WTC11 (cell line): ENCODE results near the gene CLIC5. TPM values are rescaled to one million over a fixed set of nuclear protein-coding genes. Genes with fewer than 3 reads are reported as not detected.

Experiments used
- ATAC-seq: fragments of 200-7000 bp; cut with Tn5 transposase; 2 replicates; pipeline ENCODE4 v1.10.0; 2021; ENCODE audit warnings: mild to moderate bottlenecking, moderate library complexity
- CTCF ChIA-PET: fragments of 300-600 bp; sonication (Branson Sonifier 250); formaldehyde crosslinking; loops from one replicate; lab custom pipeline; 2021; ENCODE audit warnings: antibody characterized with exemption; lab: Charles Lee
- POLR2A ChIA-PET: fragments of 350-600 bp; sonication (Branson Sonifier 250); formaldehyde crosslinking; loops from one replicate; lab custom pipeline; 2021; ENCODE audit warnings: antibody characterized with exemption; lab: Charles Lee
- DNase-seq: peaks from one replicate; pipeline ENCODE4 v3.0.0; 2021; ENCODE audit warnings: low spot score
- H3K27ac Mint-ChIP-seq: 2 replicates; pipeline ENCODE4 v1.8.0; 2021; ENCODE audit warnings: mixed read lengths
- H3K27me3 Mint-ChIP-seq: 2 replicates; pipeline ENCODE4 v1.8.0; 2021; ENCODE audit warnings: low read depth, mild to moderate bottlenecking, moderate library complexity, mixed read lengths
- H3K36me3 Mint-ChIP-seq: 2 replicates; pipeline ENCODE4 v1.8.0; 2021; ENCODE audit warnings: mixed read lengths
- H3K4me1 Mint-ChIP-seq: 2 replicates; pipeline ENCODE4 v1.8.0; 2022; ENCODE audit warnings: mixed read lengths
- H3K4me3 Mint-ChIP-seq: 2 replicates; pipeline ENCODE4 v1.8.0; 2021; ENCODE audit warnings: mild to moderate bottlenecking, moderate library complexity, mixed read lengths
- H3K9me3 Mint-ChIP-seq: 2 replicates; pipeline ENCODE4 v1.8.0; 2021; ENCODE audit warnings: mixed read lengths
- AFF4 ChIP-seq: sonication (generic); formaldehyde crosslinking; IDR thresholded peaks from 2 replicates; pipeline ENCODE4 v1.8.1; 2023; ENCODE audit warnings: mild to moderate bottlenecking, missing genetic modification reagents, borderline replicate concordance
- ATF6 ChIP-seq: sonication (generic); formaldehyde crosslinking; IDR thresholded peaks from 2 replicates; pipeline ENCODE4 v1.8.1; 2023; ENCODE audit warnings: mild to moderate bottlenecking, missing genetic modification reagents
- CBFB ChIP-seq: sonication (generic); formaldehyde crosslinking; IDR thresholded peaks from 2 replicates; pipeline ENCODE4 v1.8.1; 2022; ENCODE audit warnings: mild to moderate bottlenecking, low read depth, missing genetic modification reagents
- CREB1 ChIP-seq: sonication (generic); formaldehyde crosslinking; IDR thresholded peaks from 2 replicates; pipeline ENCODE4 v1.8.0; 2023; ENCODE audit warnings: mild to moderate bottlenecking, missing genetic modification reagents
- CTCF ChIP-seq: fragments of 200-600 bp; IDR thresholded peaks from 2 replicates; pipeline ENCODE4 v1.8.0; 2022; ENCODE audit warnings: antibody characterized with exemption
- ESRRA ChIP-seq: sonication (generic); formaldehyde crosslinking; IDR thresholded peaks from 2 replicates; pipeline ENCODE4 v1.8.1; 2022; ENCODE audit warnings: mild to moderate bottlenecking, missing genetic modification reagents, borderline replicate concordance
- ETV6 ChIP-seq: sonication (generic); formaldehyde crosslinking; IDR thresholded peaks from 2 replicates; pipeline ENCODE4 v1.8.1; 2022; ENCODE audit warnings: mild to moderate bottlenecking, missing genetic modification reagents
- FOXP4 ChIP-seq: sonication (generic); formaldehyde crosslinking; IDR thresholded peaks from 2 replicates; pipeline ENCODE4 v1.8.0; 2022; ENCODE audit warnings: mild to moderate bottlenecking, missing genetic modification reagents
- JUN ChIP-seq: sonication (generic); formaldehyde crosslinking; IDR thresholded peaks from 2 replicates; pipeline ENCODE4 v1.8.0; 2023; ENCODE audit warnings: mild to moderate bottlenecking, missing genetic modification reagents
- MLX ChIP-seq: sonication (generic); formaldehyde crosslinking; IDR thresholded peaks from 2 replicates; pipeline ENCODE4 v1.8.1; 2023; ENCODE audit warnings: mild to moderate bottlenecking, missing genetic modification reagents, moderate library complexity
- NR3C1 ChIP-seq: sonication (generic); formaldehyde crosslinking; conservative IDR thresholded peaks from 2 replicates; pipeline ENCODE4 v1.8.1; 2023; ENCODE audit warnings: low read depth, mild to moderate bottlenecking, missing genetic modification reagents
- RELA ChIP-seq: sonication (generic); formaldehyde crosslinking; IDR thresholded peaks from 2 replicates; pipeline ENCODE4 v1.8.1; 2022; ENCODE audit warnings: missing genetic modification reagents, mild to moderate bottlenecking, borderline replicate concordance
- STAT6 ChIP-seq: sonication (generic); formaldehyde crosslinking; conservative IDR thresholded peaks from 2 replicates; pipeline ENCODE4 v1.8.1; 2023; ENCODE audit warnings: mild to moderate bottlenecking, low read depth, missing genetic modification reagents, moderate library complexity
- TCF7 ChIP-seq: sonication (generic); formaldehyde crosslinking; IDR thresholded peaks from 2 replicates; pipeline ENCODE4 v1.8.0; 2022; ENCODE audit warnings: mild to moderate bottlenecking, low read depth, missing genetic modification reagents, moderate library complexity
- ZMAT4 ChIP-seq: fragments of 250-450 bp; sonication (Bioruptor Pico); IDR thresholded peaks from 2 replicates; pipeline ENCODE4 v1.9.0; 2021; ENCODE audit warnings: mild to moderate bottlenecking
- ZNF138 ChIP-seq: sonication (generic); formaldehyde crosslinking; conservative IDR thresholded peaks from 2 replicates; pipeline ENCODE4 v1.8.1; 2022; ENCODE audit warnings: mild to moderate bottlenecking, moderate library complexity, missing genetic modification reagents
- ZNF317 ChIP-seq: sonication (generic); formaldehyde crosslinking; IDR thresholded peaks from 2 replicates; pipeline ENCODE4 v1.8.1; 2023; ENCODE audit warnings: low read depth, mild to moderate bottlenecking, moderate library complexity, missing genetic modification reagents, borderline replicate concordance
- ZNF396 ChIP-seq: fragments of 250-450 bp; sonication (Bioruptor Pico); IDR thresholded peaks from 2 replicates; pipeline ENCODE4 v1.8.0; 2021; ENCODE audit warnings: mild to moderate bottlenecking, moderate library complexity, borderline replicate concordance
- ZNF512 ChIP-seq: sonication (generic); formaldehyde crosslinking; IDR thresholded peaks from 2 replicates; pipeline ENCODE4 v1.8.1; 2022; ENCODE audit warnings: missing genetic modification reagents, borderline replicate concordance
- ZSCAN18 ChIP-seq: fragments of 250-450 bp; sonication (Bioruptor Pico); IDR thresholded peaks from 2 replicates; pipeline ENCODE4 v2.1.2; 2022; ENCODE audit warnings: mild to moderate bottlenecking, moderate library complexity
- total RNA-seq: library from RNA; stranded (reverse); gene quantifications from 3 replicates; pipeline ENCODE4 v1.2.3, GENCODE V29; 2021

Gene CLIC5
- total RNA-seq, 1 experiment from 2014 or later, result 0.22 TPM

GRCh38 chr6:46010270-46010669, 5.4 kb downstream of the CLIC5 start (continued):
- TF ChIP-seq ZSCAN18 (CRISPR knock-in tag) (no peak), JUN (CRISPR knock-in tag) (no peak), ZNF138 (CRISPR knock-in tag) (no peak), CTCF (no peak), CREB1 (CRISPR knock-in tag) (no peak), ZNF512 (no peak), ZMAT4 (CRISPR knock-in tag) (no peak), TCF7 (CRISPR knock-in tag) (no peak), ESRRA (CRISPR knock-in tag) (no peak)

GRCh38 chr6:46002264-46002663, 13.4 kb downstream of the CLIC5 start:
- DNase-seq, result no peak
- H3K4me1 Mint-ChIP-seq, result no peaks in the 10 kb centered on the region
- peaks cover 3% of the 10 kb centered on the region; the same call in 1 of the 2 replicates for H3K9me3 Mint-ChIP-seq
- H3K4me3 Mint-ChIP-seq, result no peak overlapping the region
- CTCF ChIA-PET, result no interaction called here
- POLR2A ChIA-PET, result no interaction called here
- H3K27me3 Mint-ChIP-seq, result no peaks in the 10 kb centered on the region
- no peak overlapping the region for H3K27ac Mint-ChIP-seq
- H3K36me3 Mint-ChIP-seq, result no peaks in the 10 kb centered on the region
- ATAC-seq, result no peak
- TF ChIP-seq STAT6 (CRISPR knock-in tag) (no peak), AFF4 (CRISPR knock-in tag) (no peak), ETV6 (CRISPR knock-in tag) (no peak), ATF6 (CRISPR knock-in tag) (no peak), CBFB (no peak), ZNF396 (no peak), NR3C1 (no peak), FOXP4 (CRISPR knock-in tag) (no peak), MLX (no peak), ZNF317 (no peak), RELA (CRISPR knock-in tag) (no peak)
